Colonic mucosa (tissue), 4 donors: ENCODE measurements around the gene WDR91. TPM values are rescaled to one million over a fixed set of nuclear protein-coding genes. Genes with fewer than 3 reads are reported as not detected.

Experiments
- DNase-seq: peaks from one replicate; pipeline ENCODE4 v3.0.0-alpha.2; 2020
- H3K27ac ChIP-seq: fragments of 200-600 bp; one replicate; pipeline ENCODE4 v1.8.0; 2021
- H3K27me3 ChIP-seq: fragments of 200-600 bp; one replicate; pipeline ENCODE4 v1.8.0; 2021
- H3K36me3 ChIP-seq: fragments of 200-600 bp; one replicate; pipeline ENCODE4 v1.8.0; 2021
- H3K4me1 ChIP-seq: fragments of 200-600 bp; one replicate; pipeline ENCODE4 v1.8.0; 2021; ENCODE audit warnings: mild to moderate bottlenecking
- H3K4me3 ChIP-seq: fragments of 200-600 bp; one replicate; pipeline ENCODE4 v1.8.0; 2021
- H3K9ac ChIP-seq, 2 donors: one replicate each; pipeline ENCODE4 v1.7.0; 2013; ENCODE audit warnings: control low read depth in 2 of 2, low read depth in 2 of 2, low read length in 2 of 2
- H3K9me3 ChIP-seq: fragments of 200-600 bp; one replicate; pipeline ENCODE4 v1.8.0; 2021
- CTCF ChIP-seq: fragments of 200-600 bp; IDR thresholded peaks from one replicate; pipeline ENCODE4 v1.8.0; 2022; ENCODE audit warnings: antibody characterized with exemption, mild to moderate bottlenecking
- intact Hi-C: fragments of 100-400 bp; cut with DNase I; formaldehyde crosslinking; loops from one replicate; pipeline ENCODE4 v1.14.1; 2022
- total RNA-seq, 2 donors: library from RNA; stranded (reverse); fragmentation: NEBNext Ultra II Directional in 1 of 2; extraction: Animal tissue kit (Norgen Biotek cat#: 25700) in 1 of 2; gene quantifications; one replicate each; pipeline ENCODE4 v1.2.1, GENCODE V29; 2021
- donor health status: healthy.
- donor health status: DM: no; HTN: no; CAD: no.
- donor health status: DM: no; HTN: no; CAD: no.

Gene WDR91
- total RNA-seq, 2 donors from 2014 or later: 4.8 to 6.5 TPM

GRCh38 chr7:135181929-135182678, 29.2 kb downstream of the WDR91 start:
- Histone ChIP-seq H3K9ac (no peak overlapping the region), H3K4me3 (no peak overlapping the region), H3K36me3 (no peaks in the 10 kb centered on the region), H3K4me1 (no peaks in the 10 kb centered on the region), H3K27ac (no peak overlapping the region), H3K9me3 (no peaks in the 10 kb centered on the region), H3K27me3 (no peaks in the 10 kb centered on the region)
- TF ChIP-seq CTCF: no peak
- intact Hi-C loops: no loop called here
- DNase-seq: no peak

GRCh38 chr7:135181261-135181928, 29.9 kb downstream of the WDR91 start:
- TF ChIP-seq CTCF: no peak
- no peak overlapping the region for H3K4me3 ChIP-seq
- intact Hi-C loops: no loop called here
- no peak for DNase-seq
- no peak overlapping the region for H3K27ac ChIP-seq
- no peaks in the 10 kb centered on the region for H3K27me3 ChIP-seq
- H3K36me3 ChIP-seq: no peaks in the 10 kb centered on the region
- H3K9ac ChIP-seq: no peak overlapping the region
- no peaks in the 10 kb centered on the region for H3K4me1 ChIP-seq
- no peaks in the 10 kb centered on the region for H3K9me3 ChIP-seq

- intact Hi-C loops: no loop called here
- Histone ChIP-seq H3K27ac (no peak overlapping the region), H3K9me3 (no peaks in the 10 kb centered on the region), H3K9ac (no peak overlapping the region), H3K27me3 (no peaks in the 10 kb centered on the region), H3K4me3 (no peak overlapping the region), H3K4me1 (no peaks in the 10 kb centered on the region), H3K36me3 (no peaks in the 10 kb centered on the region)
- DNase-seq: no peak
- TF ChIP-seq CTCF: no peak
These were observed 31.2 kb downstream of the WDR91 start for GRCh38 chr7:135180122-135180521.

GRCh38 chr7:135179321-135179925, 31.9 kb downstream of the WDR91 start:
- Histone ChIP-seq H3K36me3 (no peaks in the 10 kb centered on the region), H3K4me3 (no peak overlapping the region), H3K27ac (no peak overlapping the region), H3K9me3 (no peaks in the 10 kb centered on the region), H3K27me3 (no peaks in the 10 kb centered on the region), H3K4me1 (no peaks in the 10 kb centered on the region), H3K9ac (no peak overlapping the region)
- no peak for DNase-seq
- intact Hi-C loops: loop anchor here (10.0 kb wide), 1 partner anchor 495 kb away; no protein-coding TSS in a partner anchor
- TF ChIP-seq CTCF: no peak

DNA sequence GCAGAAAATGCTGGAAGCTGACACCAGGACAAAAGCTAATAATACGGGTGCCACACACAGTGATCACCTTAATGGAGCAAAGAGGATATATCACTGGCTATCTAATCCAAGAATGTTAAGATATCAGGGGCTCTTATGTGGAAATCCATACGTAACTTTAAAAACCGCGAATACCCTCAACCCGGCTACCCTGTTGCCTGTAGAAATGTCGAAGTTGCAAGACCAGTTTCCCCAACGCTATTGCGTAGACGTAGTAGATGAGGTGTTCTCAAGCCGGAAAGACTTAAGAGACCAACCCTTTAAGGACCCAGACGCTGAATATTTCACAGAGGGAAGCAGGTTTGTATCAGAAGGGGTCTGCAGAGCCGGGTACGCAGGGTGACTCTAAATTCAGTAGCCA, 33.0 kb downstream of the WDR91 start:
- Histone ChIP-seq H3K9ac (no peak overlapping the region), H3K27me3 (no peaks in the 10 kb centered on the region), H3K4me1 (no peaks in the 10 kb centered on the region), H3K27ac (no peak overlapping the region), H3K9me3 (no peaks in the 10 kb centered on the region), H3K36me3 (no peaks in the 10 kb centered on the region), H3K4me3 (no peak overlapping the region)
- no peak for DNase-seq
- TF ChIP-seq CTCF: no peak
- intact Hi-C loops: loop anchor here (10.0 kb wide), 1 partner anchor 494 kb away; no protein-coding TSS in a partner anchor
